IPS-18a (cell line): ENCODE data around the gene NCDN.

Experiments
- H3K27ac ChIP-seq: one replicate; pipeline ENCODE4 v1.5.1; 2013; ENCODE audit warnings: low read length
- H3K27me3 ChIP-seq: one replicate; pipeline ENCODE4 v1.6.1; 2013; ENCODE audit warnings: mild to moderate bottlenecking, low read length; ENCODE audit not compliant: control insufficient read depth, insufficient read depth
- H3K36me3 ChIP-seq: one replicate; pipeline ENCODE4 v1.6.1; 2013; ENCODE audit warnings: low read depth, low read length; ENCODE audit not compliant: control insufficient read depth
- H3K4me1 ChIP-seq: one replicate; pipeline ENCODE4 v1.6.1; 2013; ENCODE audit warnings: low read depth, low read length; ENCODE audit not compliant: control insufficient read depth
- H3K4me3 ChIP-seq: one replicate; pipeline ENCODE4 v1.5.1; 2013; ENCODE audit warnings: low read length
- H3K9ac ChIP-seq: one replicate; pipeline ENCODE4 v1.6.1; 2013; ENCODE audit warnings: mild to moderate bottlenecking, low read length, moderate library complexity
- H3K9me3 ChIP-seq: one replicate; pipeline ENCODE4 v1.6.1; 2013; ENCODE audit warnings: low read depth, low read length; ENCODE audit not compliant: control insufficient read depth

The NCDN gene

GRCh38 chr1:35564037-35564883 lies 6.7 kb downstream of the NCDN start:
- Histone ChIP-seq H3K4me1 (no peaks in the 10 kb centered on the region), H3K9me3 (no peaks in the 10 kb centered on the region), H3K36me3 (peaks cover 34% of the 10 kb centered on the region), H3K27me3 (peaks cover 4% of the 10 kb centered on the region), H3K4me3 (no peak overlapping the region), H3K9ac (no peak overlapping the region), H3K27ac (no peak overlapping the region)

DNA sequence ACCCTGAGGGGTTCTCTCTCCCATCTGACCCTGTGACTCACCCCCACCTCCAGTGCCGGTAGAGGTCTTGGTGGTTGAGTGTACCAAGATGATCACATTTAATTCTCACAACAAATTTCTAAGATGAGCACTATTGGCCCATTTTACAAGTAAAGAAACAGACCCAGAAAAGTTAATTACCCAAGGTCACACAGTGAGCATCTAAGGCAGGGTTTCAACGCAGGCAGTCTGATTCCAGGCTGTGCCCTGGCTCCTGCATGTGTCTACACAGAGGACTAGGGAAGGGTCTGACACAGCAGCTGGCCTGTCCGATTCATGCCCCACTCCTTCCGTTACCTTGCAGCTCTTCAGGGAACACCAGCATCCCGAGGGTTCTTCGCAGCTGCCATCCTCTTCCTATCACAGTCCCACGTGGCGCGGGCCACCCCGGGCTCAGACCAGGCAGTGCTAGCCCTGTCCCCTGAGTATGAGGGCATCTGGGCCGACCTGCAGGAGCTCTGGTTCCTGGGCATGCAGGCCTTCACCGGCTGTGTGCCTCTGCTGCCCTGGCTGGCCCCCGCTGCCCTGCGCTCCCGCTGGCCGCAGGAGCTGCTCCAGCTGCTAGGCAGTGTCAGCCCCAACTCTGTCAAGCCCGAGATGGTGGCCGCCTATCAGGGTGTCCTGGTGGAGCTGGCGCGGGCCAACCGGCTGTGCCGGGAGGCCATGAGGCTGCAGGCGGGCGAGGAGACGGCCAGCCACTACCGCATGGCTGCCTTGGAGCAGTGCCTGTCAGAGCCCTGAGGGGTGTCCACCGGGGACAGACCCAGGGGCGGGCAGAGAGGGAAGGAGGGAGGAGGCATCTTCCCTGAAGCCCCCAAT lies 7.5 kb downstream of the NCDN start:
- Histone ChIP-seq H3K9ac (no peak overlapping the region), H3K27me3 (peaks cover 11% of the 10 kb centered on the region), H3K36me3 (peaks cover 34% of the 10 kb centered on the region)

DNA sequence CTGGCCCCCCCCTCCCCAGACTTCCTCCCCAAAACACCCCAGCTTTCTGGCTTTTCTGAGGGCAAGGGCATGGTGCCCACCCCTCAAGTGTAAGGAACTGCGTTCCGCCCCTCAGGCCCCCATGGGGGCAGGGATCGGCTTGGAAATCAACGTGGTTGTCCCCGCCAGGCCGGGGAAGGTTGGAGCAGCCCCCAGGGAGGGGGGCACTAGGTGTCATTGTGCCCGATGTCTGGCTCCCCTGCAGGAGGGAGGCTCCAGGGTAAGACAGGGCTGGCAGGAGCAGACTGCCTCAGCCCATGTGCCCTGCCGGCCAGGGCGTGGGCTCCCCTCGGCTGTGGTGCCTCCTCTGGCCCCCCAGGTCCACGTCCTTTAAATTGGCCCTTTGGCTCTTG lies 8.1 kb downstream of the NCDN start:
- peaks cover 34% of the 10 kb centered on the region for H3K36me3 ChIP-seq

More for the DNA sequence above, 7.5 kb downstream of the NCDN start:
- Histone ChIP-seq H3K4me3 (no peak overlapping the region), H3K27ac (no peak overlapping the region), H3K4me1 (no peaks in the 10 kb centered on the region), H3K9me3 (no peaks in the 10 kb centered on the region)

DNA sequence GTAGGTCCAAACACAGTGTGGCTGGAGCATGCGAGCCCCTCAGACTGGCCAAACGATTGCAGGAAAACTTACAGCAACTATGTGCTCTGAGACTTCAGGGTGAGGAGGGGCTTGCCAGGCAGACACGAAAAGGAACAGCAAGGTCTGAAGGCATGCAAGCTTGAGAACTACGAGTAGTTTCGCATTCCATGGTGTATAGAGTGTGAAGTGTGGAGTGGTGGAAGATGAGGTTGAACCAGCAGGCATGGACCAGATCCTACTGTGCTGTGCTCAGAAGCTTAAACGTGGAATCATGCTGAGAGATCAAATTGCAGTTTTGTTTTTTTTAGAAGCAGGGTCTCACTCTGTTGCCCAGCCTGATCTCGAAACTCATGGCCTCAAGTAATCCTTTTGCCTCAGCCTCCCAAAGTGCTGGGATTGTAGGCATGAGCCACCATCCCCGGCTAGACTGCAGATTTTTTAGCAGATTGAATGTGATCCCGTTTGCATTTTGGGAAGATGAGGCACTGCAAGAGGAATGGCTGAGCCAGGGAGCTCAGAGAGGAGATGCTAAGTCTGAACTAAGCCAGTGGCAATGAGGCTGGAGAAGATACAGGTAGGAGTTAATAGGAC lies 10.5 kb downstream of the NCDN start:
- Histone ChIP-seq H3K36me3 (peaks cover 12% of the 10 kb centered on the region), H3K9ac (no peak overlapping the region), H3K27me3 (peaks cover 40% of the 10 kb centered on the region), H3K9me3 (no peaks in the 10 kb centered on the region), H3K4me3 (no peak overlapping the region), H3K4me1 (no peaks in the 10 kb centered on the region), H3K27ac (no peak overlapping the region)

More for the DNA sequence above, 8.1 kb downstream of the NCDN start:
- Histone ChIP-seq H3K9ac (no peak overlapping the region), H3K27me3 (peaks cover 17% of the 10 kb centered on the region), H3K4me3 (no peak overlapping the region), H3K9me3 (no peaks in the 10 kb centered on the region), H3K27ac (no peak overlapping the region), H3K4me1 (no peaks in the 10 kb centered on the region)

GRCh38 chr1:35568975-35569395 lies 11.4 kb downstream of the NCDN start:
- H3K4me3 ChIP-seq, result no peak overlapping the region
- no peak overlapping the region for H3K9ac ChIP-seq
- H3K4me1 ChIP-seq, result no peaks in the 10 kb centered on the region
- peaks cover 50% of the 10 kb centered on the region for H3K27me3 ChIP-seq
- peaks cover 5% of the 10 kb centered on the region for H3K36me3 ChIP-seq
- H3K9me3 ChIP-seq, result no peaks in the 10 kb centered on the region
- H3K27ac ChIP-seq, result no peak overlapping the region

- Histone ChIP-seq H3K4me3 (no peak overlapping the region), H3K36me3 (peaks cover 4% of the 10 kb centered on the region), H3K9ac (no peak overlapping the region), H3K9me3 (no peaks in the 10 kb centered on the region), H3K27ac (no peak overlapping the region), H3K27me3 (peaks cover 59% of the 10 kb centered on the region), H3K4me1 (no peaks in the 10 kb centered on the region)
Observed at GRCh38 chr1:35569936-35570335, 12.3 kb downstream of the NCDN start.

GRCh38 chr1:35570589-35571137 lies 13.1 kb downstream of the NCDN start:
- no peak overlapping the region for H3K4me3 ChIP-seq
- H3K36me3 ChIP-seq, result peaks cover 4% of the 10 kb centered on the region
- peaks cover 66% of the 10 kb centered on the region for H3K27me3 ChIP-seq
- no peak overlapping the region for H3K27ac ChIP-seq
- H3K9ac ChIP-seq, result no peak overlapping the region
- no peaks in the 10 kb centered on the region for H3K9me3 ChIP-seq
- no peaks in the 10 kb centered on the region for H3K4me1 ChIP-seq

DNA sequence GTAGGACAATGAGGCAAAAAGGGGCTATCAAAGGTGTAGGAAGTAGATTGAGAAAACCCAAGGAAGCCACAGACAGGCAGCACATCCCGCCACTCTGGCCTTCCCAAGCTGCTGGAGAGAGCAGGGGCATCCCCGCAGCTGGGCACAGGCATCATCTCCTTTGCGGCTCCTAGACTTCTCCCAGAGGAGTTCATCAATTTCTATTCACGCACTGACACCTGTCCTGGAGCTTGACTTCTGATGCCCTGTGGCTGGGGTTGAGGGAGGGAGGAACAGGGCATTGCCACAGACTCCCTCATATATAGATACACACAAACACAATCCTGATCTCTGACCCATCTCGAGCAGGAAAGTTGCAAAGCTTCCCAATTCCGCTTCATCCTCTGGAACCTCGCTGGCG lies 13.7 kb downstream of the NCDN start:
- Histone ChIP-seq H3K27me3 (peaks cover 72% of the 10 kb centered on the region), H3K36me3 (peaks cover 4% of the 10 kb centered on the region), H3K9me3 (no peaks in the 10 kb centered on the region), H3K27ac (no peak overlapping the region), H3K9ac (no peak overlapping the region), H3K4me1 (peaks cover under 1% of the 10 kb centered on the region), H3K4me3 (no peak overlapping the region)

DNA sequence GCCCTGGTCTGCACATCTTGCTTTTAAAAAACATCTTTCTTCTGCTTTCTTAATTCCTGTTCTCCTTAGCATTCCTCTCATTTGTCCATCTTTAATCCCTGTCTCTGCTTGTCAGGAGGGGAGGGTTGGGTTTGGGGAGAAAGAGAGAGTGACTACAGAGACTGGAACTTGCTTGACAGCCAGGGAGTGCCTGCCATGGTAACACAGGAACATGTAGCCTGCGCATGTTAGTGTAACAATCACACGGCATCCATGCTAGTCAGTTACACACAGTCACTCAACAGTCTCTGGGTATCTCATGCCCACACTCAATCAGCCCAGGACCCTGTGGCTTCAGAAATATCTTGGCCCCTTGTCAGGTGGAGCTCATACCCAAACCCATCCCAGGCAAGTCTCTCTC lies 14.7 kb downstream of the NCDN start:
- Histone ChIP-seq H3K9me3 (no peaks in the 10 kb centered on the region), H3K27me3 (peaks cover 83% of the 10 kb centered on the region), H3K4me3 (no peak overlapping the region), H3K27ac (no peak overlapping the region), H3K4me1 (peaks cover 4% of the 10 kb centered on the region), H3K9ac (no peak overlapping the region), H3K36me3 (no peaks in the 10 kb centered on the region)

GRCh38 chr1:35573198-35574124 lies 15.9 kb downstream of the NCDN start, which contains the start of gene TFAP2E:
TFAP2E (plus strand) TSS chr1:35573314; CDS start chr1:35573578, 264 bp downstream.
- Histone ChIP-seq H3K4me1 (peaks cover 4% of the 10 kb centered on the region), H3K27ac (no peak within 1 kb of the TSS), H3K27me3 (peaks cover 93% of the 10 kb centered on the region), H3K9ac (no peak within 1 kb of the TSS), H3K9me3 (no peaks in the 10 kb centered on the region), H3K36me3 (no peaks in the 10 kb centered on the region), H3K4me3 (peak within 1 kb of the TSS; percentile 47)
